GM19324 (cell line): ENCODE measurements around the gene PLCG2.
"Not testable (repeated sequence)": the region's sequence is repeated elsewhere in the genome, so short reads cannot be mapped to it uniquely, and the experiment has no call there.

ENCODE experiments used
- ATAC-seq: cut with Tn5 transposase; IDR thresholded peaks from one replicate; pipeline ENCODE4 v1.9.1; 2021; ENCODE audit warnings: mild to moderate bottlenecking, moderate library complexity; ENCODE audit not compliant: unreplicated experiment, low FRiP score

The PLCG2 gene

GRCh38 chr16:81975637-81976036, 196.5 kb downstream of the PLCG2 start:
- no peak for ATAC-seq

GRCh38 chr16:81977335-81977942, 198.3 kb downstream of the PLCG2 start:
- ATAC-seq, result not testable (repeated sequence)

- no peak for ATAC-seq
Measured at GRCh38 chr16:81987121-81987520, 208.0 kb downstream of the PLCG2 start.

DNA sequence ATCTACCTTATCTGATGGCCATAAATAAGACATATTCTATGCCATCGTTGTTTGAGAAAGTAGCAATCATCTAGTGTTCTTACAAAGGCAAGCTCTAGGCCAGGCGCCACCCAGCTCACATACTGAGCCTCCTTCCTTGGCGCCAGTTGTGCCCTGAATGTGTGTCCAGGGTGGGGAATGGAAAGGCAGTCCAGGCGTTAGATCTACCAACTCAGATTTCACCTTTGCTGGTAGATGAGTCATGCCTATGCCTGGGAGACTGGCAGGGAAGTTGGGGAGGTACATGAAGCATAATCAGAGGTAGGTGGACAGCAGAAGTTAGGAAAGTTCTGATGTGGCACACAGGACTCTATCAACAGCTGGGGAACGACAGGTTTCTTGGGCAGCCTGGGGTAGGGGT, 208.6 kb downstream of the PLCG2 start:
- ATAC-seq, result no peak

- no peak for ATAC-seq
Measured at GRCh38 chr16:81992859-81993258, 213.8 kb downstream of the PLCG2 start.

- no peak for ATAC-seq
Measured at GRCh38 chr16:81994485-81994884, 215.4 kb downstream of the PLCG2 start.

- ATAC-seq, result no peak
Measured at GRCh38 chr16:81995651-81996050, 216.6 kb downstream of the PLCG2 start.

GRCh38 chr16:81996664-81997509, 217.8 kb downstream of the PLCG2 start:
- ATAC-seq, result no peak

- ATAC-seq, result no peak
Measured at GRCh38 chr16:81997738-81998137, 218.6 kb downstream of the PLCG2 start.

DNA sequence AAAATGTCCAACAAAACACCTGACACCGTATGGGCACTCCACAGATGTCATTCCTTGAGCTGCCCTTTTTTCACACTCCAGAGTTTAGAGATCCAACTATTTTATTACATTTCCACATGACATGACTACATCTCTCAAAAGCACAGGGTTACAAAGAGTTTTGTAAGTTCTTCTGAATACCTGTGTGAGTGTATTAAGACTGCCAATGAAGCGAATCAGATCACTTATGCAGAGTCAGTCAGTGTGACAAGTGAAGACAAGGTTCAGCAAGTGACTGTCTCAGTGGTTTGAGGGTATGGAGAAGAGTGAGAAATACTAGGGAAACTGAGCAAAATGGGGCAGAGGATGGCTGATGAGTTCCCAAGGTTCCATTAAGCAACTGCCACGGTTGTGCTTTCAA, 223.7 kb downstream of the PLCG2 start:
- no peak for ATAC-seq

DNA sequence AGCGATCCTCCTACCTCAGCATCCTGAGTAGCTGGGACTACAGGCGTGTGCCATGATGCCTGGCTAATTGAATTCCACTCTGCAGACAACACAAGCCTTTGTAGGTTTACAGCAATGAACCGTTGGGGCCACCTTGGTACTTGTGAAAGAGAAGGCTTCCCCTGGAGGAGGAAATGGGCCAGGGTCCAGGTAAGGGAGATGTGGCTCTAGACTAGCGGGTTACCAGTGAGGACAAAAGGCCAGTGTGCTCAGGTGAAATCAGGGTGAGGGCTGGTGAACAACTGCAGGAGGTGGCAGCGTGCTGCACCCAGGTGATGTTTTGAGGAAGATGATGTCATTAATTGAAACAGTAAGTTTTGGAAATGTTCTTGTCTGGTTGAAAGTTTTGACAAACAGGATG, 225.5 kb downstream of the PLCG2 start:
- ATAC-seq, result no peak

- ATAC-seq, result no peak
Measured at GRCh38 chr16:82005027-82005830, 226.1 kb downstream of the PLCG2 start.

DNA sequence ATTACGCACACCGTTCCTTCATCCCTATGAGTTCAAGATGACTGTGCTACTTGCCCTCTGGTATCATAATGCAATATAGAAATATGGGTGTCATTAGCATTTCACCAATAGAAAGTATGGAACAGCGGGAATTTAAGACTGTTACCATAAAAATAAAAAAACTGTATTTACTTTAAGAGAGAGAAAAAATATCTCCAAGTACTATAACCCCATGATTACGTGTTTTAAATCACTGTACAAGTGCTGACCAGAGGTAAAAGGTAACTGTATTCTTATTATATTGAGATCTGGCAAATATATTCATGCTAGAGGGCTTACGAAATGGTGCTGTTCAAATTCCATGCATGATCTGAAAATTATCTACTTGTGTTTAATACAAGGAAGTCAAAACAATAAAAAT, 226.9 kb downstream of the PLCG2 start:
- no peak for ATAC-seq

DNA sequence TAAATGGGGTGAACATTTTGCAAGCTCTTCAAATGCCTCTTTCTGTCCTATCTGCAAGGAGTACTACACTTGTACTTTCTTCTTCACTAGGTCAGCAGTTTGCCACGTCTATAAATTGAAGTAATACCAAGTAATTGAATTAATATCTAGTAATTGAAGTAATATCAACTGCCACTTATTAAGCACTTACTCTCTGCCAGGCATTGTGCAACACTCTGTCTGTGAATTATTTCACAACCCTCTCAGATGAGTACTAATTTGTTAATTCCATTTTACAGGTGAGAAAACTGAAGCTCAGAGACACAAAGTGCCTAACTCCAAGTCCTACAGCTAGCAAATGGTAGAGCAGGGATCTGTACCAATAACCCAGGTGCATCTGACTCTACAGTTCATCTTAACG, 228.1 kb downstream of the PLCG2 start:
- no peak for ATAC-seq

- ATAC-seq, result no peak
Measured at GRCh38 chr16:82008957-82009592, 230.0 kb downstream of the PLCG2 start.

- ATAC-seq, result not testable (repeated sequence)
Measured at GRCh38 chr16:82009789-82010188, 230.7 kb downstream of the PLCG2 start.

GRCh38 chr16:82010649-82011048, 231.6 kb downstream of the PLCG2 start:
- ATAC-seq, result no peak

DNA sequence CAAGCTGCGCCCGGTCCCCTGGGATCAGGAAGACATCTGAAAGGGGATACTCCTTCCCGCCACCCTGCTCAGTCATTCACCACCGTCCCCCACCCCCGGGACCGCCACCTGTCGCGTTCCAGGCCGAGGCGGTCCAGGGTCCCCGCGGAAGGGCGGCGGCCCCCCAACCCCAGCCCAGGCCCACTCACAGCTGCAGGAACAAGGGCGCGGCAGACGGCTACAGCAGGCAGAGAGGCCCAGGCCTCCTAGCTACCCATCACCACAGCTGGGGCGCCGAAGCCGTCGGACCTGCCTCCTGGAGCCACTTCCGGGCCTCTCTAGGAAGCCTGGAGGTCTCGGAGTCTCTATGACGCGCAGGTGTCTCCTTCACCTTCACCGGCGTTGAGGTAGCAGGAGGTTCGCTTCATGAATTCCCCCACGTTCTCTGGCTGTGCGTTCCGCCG, 232.1 kb downstream of the PLCG2 start, which contains the start of gene SDR42E1:
Gene SDR42E1, minus strand, starts transcription at position 272 of the 443 bp plus-strand sequence. CDS start 10,612 bp downstream, outside the sequence.
- ATAC-seq, result no peak
